Measurements from ENCODE around the gene ATP8A2.
"Not testable (repeated sequence)": the region's sequence is repeated elsewhere in the genome, so short reads cannot be mapped to it uniquely, and the experiment has no call there.

The ATP8A2 gene

DNA sequence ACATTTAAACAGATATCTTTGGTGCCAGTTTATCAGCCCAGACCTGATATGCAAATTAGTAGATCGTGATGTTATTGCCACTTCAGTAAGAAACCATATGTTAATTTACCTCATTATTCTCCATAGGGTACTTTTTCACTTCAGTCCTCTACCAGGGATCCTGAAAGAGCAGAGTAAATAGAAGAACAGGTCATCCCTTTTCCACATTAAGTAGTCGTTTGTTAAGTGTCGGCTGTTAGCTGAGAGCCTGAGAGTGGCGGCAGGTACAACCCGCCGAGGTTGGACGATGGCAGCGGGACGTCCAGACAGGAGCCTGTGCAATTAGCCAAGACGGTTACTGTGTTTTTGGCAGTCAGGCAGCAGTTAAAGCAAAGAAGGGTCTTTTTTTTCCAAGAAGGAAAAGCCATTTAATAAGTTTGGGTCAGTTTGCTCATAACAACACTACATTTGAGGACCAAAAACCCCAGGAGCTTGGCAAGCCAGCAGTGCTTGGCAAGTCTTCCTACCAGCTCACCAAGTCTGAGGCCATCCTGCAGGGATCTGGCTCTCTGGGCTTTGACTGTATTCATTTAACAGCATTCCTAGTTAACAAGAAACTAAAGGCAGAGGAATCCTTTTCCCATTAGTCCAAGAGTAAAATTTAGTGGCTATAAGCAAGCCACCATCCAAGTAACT, 448.2 kb downstream of the ATP8A2 start:
- DNase-seq: no peak

GRCh38 chr13:25821776-25822175, 450.0 kb downstream of the ATP8A2 start:
- no peak for DNase-seq

DNA sequence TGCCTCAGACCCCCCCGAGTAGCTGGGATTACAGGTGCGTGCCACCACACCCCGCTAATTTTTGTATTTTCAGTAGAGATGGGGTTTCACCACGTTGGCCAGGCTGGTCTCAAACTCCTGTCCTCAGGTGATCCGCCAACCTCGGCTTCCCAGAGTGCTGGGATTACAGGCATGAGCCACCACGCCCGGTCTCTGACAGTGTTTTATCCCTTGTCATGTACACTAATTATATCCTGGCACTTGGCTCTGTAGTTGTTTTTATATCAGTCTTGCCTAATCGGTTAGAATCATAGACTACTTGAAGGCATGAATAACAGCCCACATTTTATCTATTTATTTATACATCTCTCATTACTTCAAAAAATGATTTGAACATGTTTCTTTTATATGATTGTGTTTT, 455.4 kb downstream of the ATP8A2 start:
- DNase-seq: not testable (repeated sequence)

DNA sequence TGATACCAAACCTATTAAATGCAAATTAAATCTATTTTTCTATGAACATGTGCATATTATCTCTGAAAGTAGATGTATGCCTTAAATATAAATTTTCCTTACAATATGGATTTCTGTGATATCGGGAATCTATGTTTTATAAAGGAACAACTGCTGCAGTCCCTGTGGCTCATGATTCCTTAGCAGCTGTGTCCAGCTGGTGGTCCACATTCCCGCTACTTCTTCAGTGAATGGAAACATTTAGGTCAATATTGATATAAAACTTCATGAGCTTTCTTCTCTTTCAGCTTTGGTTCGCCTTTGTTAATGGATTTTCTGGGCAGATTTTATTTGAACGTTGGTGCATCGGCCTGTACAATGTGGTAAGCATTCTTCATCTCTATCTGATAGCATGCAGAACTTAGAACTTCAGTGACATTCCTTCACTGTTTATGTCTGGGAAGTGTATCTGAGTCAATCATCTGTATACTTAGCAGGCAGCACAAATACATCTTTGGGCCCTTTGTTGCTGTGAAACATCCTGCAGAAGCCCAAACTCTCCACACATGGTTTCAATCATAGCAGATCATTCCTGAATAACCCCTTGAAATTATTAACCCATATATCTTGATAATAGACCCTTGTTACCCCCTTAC, 456.2 kb downstream of the ATP8A2 start:
- peak; percentile 42 for DNase-seq

DNA sequence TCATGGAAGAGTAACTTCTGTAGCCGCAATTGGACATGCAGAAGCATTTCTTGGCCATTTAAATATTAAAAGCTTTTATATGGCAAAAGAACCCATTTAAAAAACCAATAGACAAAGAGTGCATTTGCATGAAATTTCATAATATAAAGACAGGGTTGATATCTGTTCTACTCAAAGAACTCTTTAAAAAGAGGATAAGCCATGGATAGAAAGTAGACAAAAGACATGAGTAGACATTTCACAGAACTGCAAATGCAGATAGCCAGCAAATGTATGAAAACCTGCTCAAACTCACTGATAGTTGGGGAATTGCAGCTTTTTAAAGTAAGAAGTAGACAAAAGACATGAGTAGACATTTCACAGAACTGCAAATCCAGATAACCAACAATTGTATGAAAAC, 462.0 kb downstream of the ATP8A2 start:
- no peak for DNase-seq

DNA sequence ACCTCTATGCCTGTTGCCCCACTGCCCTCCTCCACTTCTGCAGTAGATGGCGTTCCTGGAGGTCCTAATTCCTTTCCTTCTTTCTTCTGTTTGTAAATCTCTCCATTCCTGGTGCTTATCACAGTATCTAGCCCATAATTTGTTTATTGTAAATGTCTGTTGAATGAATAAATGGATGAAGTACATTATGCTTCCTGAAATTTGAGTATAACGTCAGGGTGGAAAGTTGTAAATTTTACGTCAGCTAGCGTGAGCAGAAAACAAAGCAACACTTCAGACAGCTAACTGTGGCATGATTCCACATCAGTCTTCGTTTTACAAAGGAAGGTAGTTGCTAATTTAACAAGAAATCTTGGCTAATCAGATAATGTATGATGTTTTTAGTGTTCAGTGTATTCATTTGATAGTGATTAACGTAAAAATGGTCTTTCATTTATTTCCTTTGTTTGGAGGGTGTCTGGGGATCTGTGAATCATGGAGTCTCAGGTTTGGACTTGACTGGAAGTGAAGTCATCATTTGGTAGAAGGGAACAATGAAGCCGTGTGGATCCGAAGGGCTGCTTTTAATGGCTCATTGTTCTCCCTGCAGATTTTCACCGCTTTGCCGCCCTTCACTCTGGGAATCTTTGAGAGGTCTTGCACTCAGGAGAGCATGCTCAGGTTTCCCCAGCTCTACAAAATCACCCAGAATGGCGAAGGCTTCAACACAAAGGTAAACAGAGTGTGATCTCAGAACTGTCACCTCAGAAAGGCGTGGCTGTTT, 465.0 kb downstream of the ATP8A2 start:
- no peak for DNase-seq

GRCh38 chr13:25839371-25839770, 467.6 kb downstream of the ATP8A2 start:
- DNase-seq: no peak

DNA sequence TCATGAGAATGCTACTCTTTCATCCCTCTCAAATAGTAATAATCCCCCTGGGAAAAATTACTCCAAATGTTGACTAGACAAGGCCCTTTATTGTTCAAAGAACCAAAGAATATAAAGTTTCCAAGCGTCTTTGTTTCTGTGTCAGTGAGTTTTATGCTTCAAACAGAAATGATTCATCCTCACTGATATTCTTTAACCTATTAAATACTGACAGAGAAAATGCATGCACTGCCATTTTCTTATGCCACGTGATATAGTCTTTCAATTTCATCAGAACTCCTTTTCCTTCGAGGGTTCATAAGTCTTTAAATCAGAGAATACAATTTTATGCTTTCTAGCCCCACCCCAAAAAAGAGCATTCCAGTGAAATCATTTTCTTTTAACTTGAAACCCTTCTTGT, 468.5 kb downstream of the ATP8A2 start:
- DNase-seq: peak; percentile 15

DNA sequence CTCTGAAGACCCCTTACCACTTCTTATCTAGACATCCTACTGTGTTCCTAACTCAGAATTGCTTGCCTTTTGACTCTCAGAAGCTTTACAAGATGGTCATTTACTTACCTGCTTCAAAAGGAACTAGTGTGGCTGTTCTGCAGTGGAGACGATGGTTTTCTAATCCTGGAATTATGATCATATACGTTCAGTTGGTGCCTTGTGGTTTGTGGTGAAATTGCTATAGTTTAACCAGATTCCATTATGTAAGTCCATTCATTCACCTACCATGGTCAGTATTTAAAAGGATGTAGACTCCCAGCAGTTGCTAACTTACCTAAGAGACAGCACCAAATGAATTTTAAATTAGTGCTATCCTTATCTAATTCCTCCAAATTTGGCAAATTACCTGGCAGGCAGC, 469.2 kb downstream of the ATP8A2 start:
- DNase-seq: no peak

GRCh38 chr13:25843692-25844091, 471.9 kb downstream of the ATP8A2 start:
- DNase-seq: no peak

GRCh38 chr13:25844559-25845434, 473.0 kb downstream of the ATP8A2 start:
- no peak for DNase-seq

DNA sequence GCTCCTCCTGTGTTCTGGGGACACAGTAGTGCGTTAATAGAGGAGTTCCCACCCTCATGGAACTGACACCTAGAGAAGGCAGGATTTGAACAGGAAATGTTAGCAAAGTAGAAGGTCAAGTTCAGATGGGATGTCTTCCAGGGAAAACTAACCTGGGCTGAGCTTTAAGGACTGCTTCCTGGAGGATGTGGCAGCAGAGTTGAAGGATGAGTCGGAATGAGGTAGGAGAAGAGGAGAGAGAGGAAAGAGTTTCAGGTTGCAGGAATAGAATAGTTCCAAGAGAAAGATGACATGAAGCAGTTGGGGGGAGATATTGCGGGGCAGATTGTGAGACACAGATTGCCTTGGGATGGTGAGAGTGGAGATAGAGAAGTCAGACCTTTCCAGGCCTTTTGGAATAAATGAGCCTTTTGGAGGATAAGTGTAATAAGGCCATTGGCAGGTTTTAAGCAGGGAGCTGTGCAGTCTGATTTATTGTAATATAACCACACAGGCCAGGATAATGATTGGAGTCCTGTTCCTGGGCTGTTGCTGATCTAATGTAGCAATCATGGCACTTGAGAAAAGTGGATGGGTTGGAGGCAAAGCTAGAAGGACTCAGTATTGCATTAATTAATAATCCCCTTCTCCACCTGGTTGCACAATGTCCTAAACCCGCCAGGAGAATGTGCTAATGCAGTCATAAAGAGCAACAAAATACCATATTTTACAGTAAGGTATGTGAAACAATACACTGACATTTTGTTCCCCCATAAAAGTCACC, 474.6 kb downstream of the ATP8A2 start:
- no peak for DNase-seq

DNA sequence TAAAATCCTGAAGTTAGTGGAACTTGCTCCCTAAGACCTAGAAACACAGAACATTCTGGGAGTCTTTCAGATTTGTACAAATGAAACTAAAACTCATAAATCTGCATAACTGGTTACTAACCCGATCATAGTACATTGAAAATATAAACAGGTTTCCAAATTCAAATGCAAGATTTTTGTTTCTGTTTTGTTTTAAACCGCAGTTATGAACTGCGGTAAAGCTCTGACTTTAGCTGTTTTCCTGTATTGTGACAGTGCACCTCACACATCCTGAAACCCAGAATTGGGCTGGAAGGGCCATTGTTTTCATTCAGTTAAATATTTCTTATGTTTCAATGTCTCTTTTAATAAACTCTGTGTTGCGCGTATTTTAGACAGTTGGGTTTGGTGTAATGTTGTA, 475.4 kb downstream of the ATP8A2 start:
- DNase-seq: no peak

- no peak for DNase-seq
Measured at GRCh38 chr13:25847635-25848626, 476.2 kb downstream of the ATP8A2 start.

GRCh38 chr13:25848812-25849745, 477.3 kb downstream of the ATP8A2 start:
- peak; percentile 69 for DNase-seq

DNA sequence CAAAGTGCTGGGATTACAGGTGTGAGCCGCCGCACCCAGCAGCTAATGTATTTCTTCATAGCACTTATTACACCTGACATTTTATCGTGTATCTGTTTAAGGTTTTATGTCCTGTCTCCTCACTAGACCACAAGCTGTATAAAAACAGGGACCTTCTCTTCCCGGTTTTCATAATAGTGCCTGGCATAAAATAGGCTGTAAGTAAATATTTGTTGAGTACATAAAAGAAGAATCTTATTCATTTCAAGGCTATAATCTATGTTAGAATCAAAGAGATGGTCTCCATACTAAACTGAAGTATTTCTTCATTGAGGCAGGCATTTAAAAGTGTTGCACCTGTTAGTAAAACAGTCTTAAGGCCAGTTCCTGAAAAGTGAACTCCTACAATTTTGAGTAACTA, 486.1 kb downstream of the ATP8A2 start:
- DNase-seq: no peak

DNA sequence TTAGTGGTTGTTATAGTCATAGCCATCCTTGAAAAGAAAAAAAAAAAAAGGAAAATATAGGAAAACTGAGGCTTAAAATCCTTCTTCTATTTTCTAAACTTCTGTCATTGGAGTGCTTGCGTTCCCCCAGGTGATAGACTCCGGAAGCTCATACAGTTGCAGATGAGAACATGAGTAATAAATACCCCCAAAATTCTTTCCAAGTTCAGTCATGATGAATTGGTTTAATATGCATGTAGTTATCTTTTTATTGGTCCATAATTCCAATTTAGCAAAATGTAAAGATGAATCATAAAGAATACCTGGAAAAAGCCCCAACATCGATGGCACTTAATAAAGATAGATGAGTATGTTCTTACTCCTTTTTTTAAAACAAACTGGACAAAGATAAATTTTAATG, 487.8 kb downstream of the ATP8A2 start:
- no peak for DNase-seq

- DNase-seq: no peak
Measured at GRCh38 chr13:25860265-25860664, 488.5 kb downstream of the ATP8A2 start.

DNA sequence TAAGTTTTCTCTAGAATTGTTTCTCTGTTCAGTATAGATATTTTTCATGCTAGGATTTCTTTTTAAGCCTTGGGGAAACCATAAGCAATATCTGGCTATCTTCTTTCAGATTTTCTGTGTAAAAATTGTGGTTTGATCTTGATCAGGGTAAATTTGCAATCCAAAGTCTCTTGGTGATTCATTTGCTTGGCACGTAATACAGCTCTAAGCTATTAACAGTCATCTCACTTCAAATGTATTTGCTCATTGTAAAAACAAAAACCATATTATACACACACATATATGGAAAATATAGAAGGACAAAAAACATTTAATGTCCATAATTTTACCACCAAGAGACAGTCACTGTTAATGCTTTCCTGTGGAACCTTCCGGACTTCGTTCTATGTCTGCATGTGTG, 489.1 kb downstream of the ATP8A2 start:
- DNase-seq: peak; percentile 83

GRCh38 chr13:25862156-25862555, 490.4 kb downstream of the ATP8A2 start:
- no peak for DNase-seq
